ENCODE data around the gene TRMT2A.

DNA sequence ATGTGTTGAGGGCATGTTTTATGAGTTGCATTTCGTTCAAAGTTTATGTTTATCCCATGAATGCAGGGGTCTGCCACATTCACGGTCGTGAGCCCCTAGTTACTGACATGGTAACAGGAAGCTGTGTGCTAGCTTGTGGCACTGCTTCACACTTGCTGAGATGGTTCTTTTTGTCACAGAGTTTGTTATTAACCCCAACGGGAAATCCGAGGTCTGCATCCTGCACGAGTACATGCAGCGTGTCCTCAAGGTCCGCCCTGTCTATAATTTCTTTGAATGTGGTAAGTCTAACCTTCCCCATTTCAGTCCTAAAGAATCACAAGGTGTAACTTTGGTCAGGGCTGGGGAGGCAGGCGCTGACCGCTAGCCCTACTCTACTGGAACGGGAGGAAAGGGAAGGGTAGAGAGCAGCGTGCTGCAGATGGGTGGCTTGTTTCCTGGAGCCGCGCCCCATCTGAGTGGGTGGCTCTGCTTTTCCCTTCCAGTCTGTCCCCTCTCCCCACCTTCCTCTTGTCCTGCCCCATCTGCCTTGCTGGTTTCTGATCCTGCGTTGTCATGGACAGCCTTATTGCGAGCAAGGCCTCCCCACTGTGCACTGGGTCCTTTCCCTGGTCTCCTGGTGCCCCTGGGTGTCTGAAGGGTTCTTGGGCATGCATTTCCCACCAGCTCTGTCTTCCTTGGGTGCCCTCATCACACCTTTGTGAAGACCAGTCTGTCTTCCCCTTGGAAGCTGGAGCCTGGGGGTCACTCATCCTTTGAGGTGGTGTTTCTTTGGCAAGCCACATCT is 25.1 kb downstream of the TRMT2A start:
- TF ChIP-seq BACH2 (CRISPR knock-in tag; IDR thresholded peaks at IDR 0.05; ENCODE audit: borderline replicate concordance) (no peak), ISL1 (CRISPR knock-in tag; IDR thresholded peaks at IDR 0.05) (no peak), ARNTL (CRISPR knock-in tag; IDR thresholded peaks at IDR 0.05; ENCODE audit: borderline replicate concordance, low read depth) (no peak), RARB (CRISPR knock-in tag; IDR thresholded peaks at IDR 0.05) (no peak)
- TF ChIP-seq, protein P1, sequence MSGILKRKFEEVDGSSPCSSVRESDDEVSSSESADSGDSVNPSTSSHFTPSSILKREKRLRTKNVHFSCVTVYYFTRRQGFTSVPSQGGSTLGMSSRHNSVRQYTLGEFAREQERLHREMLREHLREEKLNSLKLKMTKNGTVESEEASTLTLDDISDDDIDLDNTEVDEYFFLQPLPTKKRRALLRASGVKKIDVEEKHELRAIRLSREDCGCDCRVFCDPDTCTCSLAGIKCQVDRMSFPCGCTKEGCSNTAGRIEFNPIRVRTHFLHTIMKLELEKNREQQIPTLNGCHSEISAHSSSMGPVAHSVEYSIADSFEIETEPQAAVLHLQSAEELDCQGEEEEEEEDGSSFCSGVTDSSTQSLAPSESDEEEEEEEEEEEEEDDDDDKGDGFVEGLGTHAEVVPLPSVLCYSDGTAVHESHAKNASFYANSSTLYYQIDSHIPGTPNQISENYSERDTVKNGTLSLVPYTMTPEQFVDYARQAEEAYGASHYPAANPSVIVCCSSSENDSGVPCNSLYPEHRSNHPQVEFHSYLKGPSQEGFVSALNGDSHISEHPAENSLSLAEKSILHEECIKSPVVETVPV (CRISPR knock-in tag; IDR thresholded peaks at IDR 0.05) = no peak
- TF ChIP-seq, protein P2, sequence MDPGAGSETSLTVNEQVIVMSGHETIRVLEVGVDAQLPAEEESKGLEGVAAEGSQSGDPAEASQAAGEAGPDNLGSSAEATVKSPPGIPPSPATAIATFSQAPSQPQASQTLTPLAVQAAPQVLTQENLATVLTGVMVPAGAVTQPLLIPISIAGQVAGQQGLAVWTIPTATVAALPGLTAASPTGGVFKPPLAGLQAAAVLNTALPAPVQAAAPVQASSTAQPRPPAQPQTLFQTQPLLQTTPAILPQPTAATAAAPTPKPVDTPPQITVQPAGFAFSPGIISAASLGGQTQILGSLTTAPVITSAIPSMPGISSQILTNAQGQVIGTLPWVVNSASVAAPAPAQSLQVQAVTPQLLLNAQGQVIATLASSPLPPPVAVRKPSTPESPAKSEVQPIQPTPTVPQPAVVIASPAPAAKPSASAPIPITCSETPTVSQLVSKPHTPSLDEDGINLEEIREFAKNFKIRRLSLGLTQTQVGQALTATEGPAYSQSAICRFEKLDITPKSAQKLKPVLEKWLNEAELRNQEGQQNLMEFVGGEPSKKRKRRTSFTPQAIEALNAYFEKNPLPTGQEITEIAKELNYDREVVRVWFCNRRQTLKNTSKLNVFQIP (CRISPR knock-in tag; IDR thresholded peaks at IDR 0.05; ENCODE audit: borderline replicate concordance, low read depth) = no peak
